ENCODE results near the gene RAF1.

RAF1 gene

GRCh38 chr3:12603969-12604368, 59.9 kb downstream of the RAF1 start:
- DNase-seq (ENCODE audit: extremely low read depth, low read depth), result no peak
- TF ChIP-seq CTCF (IDR thresholded peaks at IDR 0.05; ENCODE audit: low read depth, low read length), result no peak

GRCh38 chr3:12601072-12601471, 62.8 kb downstream of the RAF1 start:
- peak; percentile 14 for TF ChIP-seq CTCF (IDR thresholded peaks at IDR 0.05; ENCODE audit: low read depth, low read length)
- DNase-seq (ENCODE audit: extremely low read depth, low read depth), result no peak

GRCh38 chr3:12598890-12599289, 65.0 kb downstream of the RAF1 start:
- DNase-seq (ENCODE audit: extremely low read depth, low read depth), result no peak
- TF ChIP-seq CTCF (IDR thresholded peaks at IDR 0.05; ENCODE audit: low read depth, low read length), result no peak

- no peak for DNase-seq (ENCODE audit: extremely low read depth, low read depth)
- TF ChIP-seq CTCF (IDR thresholded peaks at IDR 0.05; ENCODE audit: low read depth, low read length), result no peak
Observed at GRCh38 chr3:12593473-12593872, 70.4 kb downstream of the RAF1 start.

GRCh38 chr3:12591997-12592715, 71.8 kb downstream of the RAF1 start:
- no peak for DNase-seq (ENCODE audit: extremely low read depth, low read depth)
- TF ChIP-seq CTCF (IDR thresholded peaks at IDR 0.05; ENCODE audit: low read depth, low read length), result no peak

GRCh38 chr3:12591456-12591855, 72.5 kb downstream of the RAF1 start:
- no peak for DNase-seq (ENCODE audit: extremely low read depth, low read depth)
- no peak for TF ChIP-seq CTCF (IDR thresholded peaks at IDR 0.05; ENCODE audit: low read depth, low read length)

- no peak for TF ChIP-seq CTCF (IDR thresholded peaks at IDR 0.05; ENCODE audit: low read depth, low read length)
- DNase-seq (ENCODE audit: extremely low read depth, low read depth), result no peak
Observed at GRCh38 chr3:12590096-12590495, 73.8 kb downstream of the RAF1 start.

Measured in AG09319 (cell line).